ENCODE data around the gene ARPC5L.
"Not testable (repeated sequence)": the region's sequence is repeated elsewhere in the genome, so short reads cannot be mapped to it uniquely, and the experiment has no call there.

Gene ARPC5L

DNA sequence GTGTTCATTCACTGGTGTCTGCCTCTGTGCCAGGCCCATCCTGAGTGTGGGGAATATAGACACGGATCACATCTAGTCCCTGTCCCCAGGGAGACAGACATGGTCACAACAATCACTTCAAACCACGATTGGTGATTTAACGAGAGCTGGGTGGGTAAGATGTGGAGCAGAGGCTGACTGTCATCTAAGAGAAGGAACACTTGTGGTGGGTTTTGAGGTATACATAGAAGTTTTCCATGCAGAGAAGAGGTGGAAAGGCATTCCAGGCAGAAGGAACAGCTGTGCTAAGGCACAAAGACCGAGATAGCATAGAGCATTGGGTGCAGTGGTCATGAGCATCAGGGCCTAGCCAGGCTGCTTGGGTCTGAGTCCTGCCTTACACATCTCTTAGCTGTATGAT lies 31.3 kb upstream of the ARPC5L start:
- H3K9me3 ChIP-seq (replicated peaks; ENCODE audit: low read length), result no peaks in the 10 kb centered on the region
- H3K4me1 ChIP-seq (ENCODE audit: control insufficient read depth, insufficient read depth, low read length), result peaks cover 32% of the 10 kb centered on the region
- no peak overlapping the region for H3K9ac ChIP-seq (ENCODE audit: low read depth, low read length)
- H3K27me3 ChIP-seq (ENCODE audit: control insufficient read depth, insufficient read depth, low read length), result no peaks in the 10 kb centered on the region
- no peak overlapping the region for H3K4me2 ChIP-seq (ENCODE audit: low read length)
- H3K36me3 ChIP-seq (ENCODE audit: insufficient read depth, low read length), result no peaks in the 10 kb centered on the region
- no peak overlapping the region for H3K4me3 ChIP-seq (ENCODE audit: low read length)

- no peaks in the 10 kb centered on the region for H3K36me3 ChIP-seq (ENCODE audit: insufficient read depth, low read length)
- peaks cover 32% of the 10 kb centered on the region for H3K4me1 ChIP-seq (ENCODE audit: control insufficient read depth, insufficient read depth, low read length)
- peak overlapping the region; percentile 3 for H3K9ac ChIP-seq (ENCODE audit: low read depth, low read length)
- H3K4me2 ChIP-seq (ENCODE audit: low read length), result no peak overlapping the region
- H3K9me3 ChIP-seq (replicated peaks; ENCODE audit: low read length), result no peaks in the 10 kb centered on the region
- H3K27me3 ChIP-seq (ENCODE audit: control insufficient read depth, insufficient read depth, low read length), result no peaks in the 10 kb centered on the region
- H3K4me3 ChIP-seq (ENCODE audit: low read length), result no peak overlapping the region
Observed at GRCh38 chr9:124831642-124832364, 30.1 kb upstream of the ARPC5L start.

DNA sequence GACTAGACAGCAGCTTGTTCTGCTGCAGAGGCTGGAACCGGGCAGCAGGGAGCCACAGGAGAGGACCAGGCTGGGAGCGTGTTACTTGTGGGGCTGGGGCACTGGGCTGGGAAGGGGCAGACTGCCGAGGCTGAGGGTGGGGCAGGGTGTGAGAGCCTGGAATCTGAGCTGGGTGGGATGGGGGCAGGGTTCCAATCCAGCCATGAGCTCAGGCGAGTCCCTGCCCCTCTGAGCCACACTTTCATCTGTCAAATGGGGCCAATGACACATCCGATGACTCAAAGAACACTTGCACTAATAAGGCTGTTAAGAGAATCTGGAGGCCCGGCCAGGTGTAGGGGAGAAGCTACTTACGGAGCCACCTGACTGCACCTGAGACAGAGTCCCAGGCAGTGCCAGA lies 27.3 kb upstream of the ARPC5L start:
- H3K9ac ChIP-seq (ENCODE audit: low read depth, low read length), result no peak overlapping the region
- no peaks in the 10 kb centered on the region for H3K36me3 ChIP-seq (ENCODE audit: insufficient read depth, low read length)
- H3K4me2 ChIP-seq (ENCODE audit: low read length), result no peak overlapping the region
- no peaks in the 10 kb centered on the region for H3K27me3 ChIP-seq (ENCODE audit: control insufficient read depth, insufficient read depth, low read length)
- H3K9me3 ChIP-seq (replicated peaks; ENCODE audit: low read length), result no peaks in the 10 kb centered on the region
- H3K4me3 ChIP-seq (ENCODE audit: low read length), result no peak overlapping the region
- H3K4me1 ChIP-seq (ENCODE audit: control insufficient read depth, insufficient read depth, low read length), result peaks cover 32% of the 10 kb centered on the region

DNA sequence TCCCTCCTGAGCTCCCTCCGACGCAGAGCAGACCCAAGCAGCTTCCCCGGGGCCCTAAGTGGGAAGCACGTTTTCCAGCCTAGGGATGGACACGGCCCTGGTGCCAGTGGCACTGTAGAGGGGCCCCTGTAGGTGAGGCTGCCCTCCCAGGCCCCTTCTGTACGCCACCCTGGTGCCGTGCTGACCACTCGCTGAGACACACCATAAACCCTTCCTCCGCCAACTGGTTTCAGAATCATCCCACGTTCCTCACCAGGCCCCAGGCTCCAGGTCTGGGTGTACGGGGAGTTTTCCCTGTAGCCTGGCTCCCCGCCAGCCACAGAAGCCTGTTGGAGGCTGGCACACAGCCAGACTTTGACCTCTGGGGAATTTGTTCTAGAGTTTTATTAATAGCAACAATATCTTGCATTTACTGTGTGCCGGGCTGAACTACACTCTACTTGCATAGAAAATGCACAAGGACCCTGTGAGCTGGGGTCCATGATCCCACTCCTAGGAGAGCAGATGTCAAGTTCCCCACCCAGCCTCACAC lies 26.8 kb upstream of the ARPC5L start:
- H3K27me3 ChIP-seq (ENCODE audit: control insufficient read depth, insufficient read depth, low read length), result no peaks in the 10 kb centered on the region
- no peaks in the 10 kb centered on the region for H3K9me3 ChIP-seq (replicated peaks; ENCODE audit: low read length)
- peaks cover 36% of the 10 kb centered on the region for H3K4me1 ChIP-seq (ENCODE audit: control insufficient read depth, insufficient read depth, low read length)
- H3K36me3 ChIP-seq (ENCODE audit: insufficient read depth, low read length), result no peaks in the 10 kb centered on the region
- peak overlapping the region; percentile 14 for H3K4me2 ChIP-seq (ENCODE audit: low read length)
- H3K4me3 ChIP-seq (ENCODE audit: low read length), result no peak overlapping the region
- H3K9ac ChIP-seq (ENCODE audit: low read depth, low read length), result no peak overlapping the region

DNA sequence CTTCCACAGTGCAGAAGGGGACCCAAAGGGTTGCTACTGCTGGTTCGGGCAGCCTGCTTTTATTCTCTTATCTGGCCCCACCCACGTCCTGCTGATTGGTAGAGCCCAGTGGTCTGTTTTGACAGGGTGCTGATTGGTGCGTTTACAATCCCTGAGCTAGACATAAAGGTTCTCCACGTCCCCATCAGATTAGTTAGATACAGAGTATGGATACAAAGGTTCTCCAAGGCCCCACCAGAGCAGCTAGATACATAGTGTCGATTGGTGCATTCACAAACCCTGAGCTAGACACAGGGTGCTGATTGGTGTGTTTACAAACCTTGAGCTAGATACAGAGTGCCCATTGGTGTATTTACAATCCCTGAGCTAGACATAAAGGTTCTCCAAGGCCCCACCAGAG lies 23.8 kb upstream of the ARPC5L start:
- H3K36me3 ChIP-seq (ENCODE audit: insufficient read depth, low read length); H3K27me3 ChIP-seq (ENCODE audit: control insufficient read depth, insufficient read depth, low read length): not testable (repeated sequence)
- peaks cover 29% of the 10 kb centered on the region for H3K4me1 ChIP-seq (ENCODE audit: control insufficient read depth, insufficient read depth, low read length)

GRCh38 chr9:124838567-124839275 lies 23.2 kb upstream of the ARPC5L start:
- peaks cover 35% of the 10 kb centered on the region for H3K4me1 ChIP-seq (ENCODE audit: control insufficient read depth, insufficient read depth, low read length)
- H3K36me3 ChIP-seq (ENCODE audit: insufficient read depth, low read length); H3K27me3 ChIP-seq (ENCODE audit: control insufficient read depth, insufficient read depth, low read length); H3K9me3 ChIP-seq (replicated peaks; ENCODE audit: low read length); H3K9ac ChIP-seq (ENCODE audit: low read depth, low read length); H3K4me3 ChIP-seq (ENCODE audit: low read length); H3K4me2 ChIP-seq (ENCODE audit: low read length): not testable (repeated sequence)

More for the DNA sequence above, 23.8 kb upstream of the ARPC5L start:
- not testable (repeated sequence) for H3K9me3 ChIP-seq (replicated peaks; ENCODE audit: low read length); H3K4me3 ChIP-seq (ENCODE audit: low read length); H3K4me2 ChIP-seq (ENCODE audit: low read length); H3K9ac ChIP-seq (ENCODE audit: low read depth, low read length)

- H3K4me3 ChIP-seq (ENCODE audit: low read length), result no peak overlapping the region
- no peaks in the 10 kb centered on the region for H3K36me3 ChIP-seq (ENCODE audit: insufficient read depth, low read length)
Observed at GRCh38 chr9:124839612-124840299, 22.2 kb upstream of the ARPC5L start.

DNA sequence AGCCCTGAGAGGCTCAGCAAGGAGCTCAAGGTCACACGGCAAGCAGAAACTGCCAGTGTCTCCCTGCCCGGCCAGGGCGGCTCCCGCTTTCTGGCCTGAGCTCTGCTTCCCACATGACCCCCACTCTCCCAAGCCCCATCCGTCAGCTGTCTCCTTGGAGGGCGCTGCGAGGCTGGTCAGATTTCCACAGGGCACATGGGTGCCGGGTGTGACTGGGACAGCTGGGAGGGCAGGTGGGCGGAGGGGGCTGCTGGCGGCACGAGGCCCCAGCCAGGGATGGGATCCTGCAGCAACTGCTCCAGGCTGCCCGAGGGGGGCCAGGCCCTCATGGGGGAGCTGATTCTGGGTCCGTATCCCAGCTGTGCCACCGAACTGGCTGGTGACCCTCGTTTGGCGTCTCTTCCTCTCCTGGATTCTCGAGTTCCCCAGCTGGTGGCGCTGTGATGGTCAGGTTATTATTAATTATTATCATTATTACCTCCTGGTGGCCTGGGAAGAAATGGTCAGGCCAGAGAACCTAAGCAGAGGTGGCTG lies 21.6 kb upstream of the ARPC5L start:
- peak overlapping the region; percentile 16 for H3K4me2 ChIP-seq (ENCODE audit: low read length)
- peak overlapping the region; percentile 20 for H3K9ac ChIP-seq (ENCODE audit: low read depth, low read length)

More at GRCh38 chr9:124839612-124840299, 22.2 kb upstream of the ARPC5L start:
- Histone ChIP-seq H3K4me2 (ENCODE audit: low read length) (no peak overlapping the region), H3K4me1 (ENCODE audit: control insufficient read depth, insufficient read depth, low read length) (peaks cover 35% of the 10 kb centered on the region), H3K27me3 (ENCODE audit: control insufficient read depth, insufficient read depth, low read length) (no peaks in the 10 kb centered on the region), H3K9me3 (replicated peaks; ENCODE audit: low read length) (no peaks in the 10 kb centered on the region), H3K9ac (ENCODE audit: low read depth, low read length) (peak overlapping the region; percentile 20)

GRCh38 chr9:124841075-124841821 lies 20.7 kb upstream of the ARPC5L start:
- Histone ChIP-seq H3K9ac (ENCODE audit: low read depth, low read length) (no peak overlapping the region), H3K27me3 (ENCODE audit: control insufficient read depth, insufficient read depth, low read length) (no peaks in the 10 kb centered on the region), H3K4me3 (ENCODE audit: low read length) (no peak overlapping the region), H3K36me3 (ENCODE audit: insufficient read depth, low read length) (no peaks in the 10 kb centered on the region), H3K4me1 (ENCODE audit: control insufficient read depth, insufficient read depth, low read length) (peaks cover 27% of the 10 kb centered on the region), H3K4me2 (ENCODE audit: low read length) (no peak overlapping the region), H3K9me3 (replicated peaks; ENCODE audit: low read length) (no peaks in the 10 kb centered on the region)

More for the DNA sequence above, 21.6 kb upstream of the ARPC5L start:
- Histone ChIP-seq H3K27me3 (ENCODE audit: control insufficient read depth, insufficient read depth, low read length) (no peaks in the 10 kb centered on the region), H3K9me3 (replicated peaks; ENCODE audit: low read length) (no peaks in the 10 kb centered on the region), H3K4me3 (ENCODE audit: low read length) (no peak overlapping the region), H3K36me3 (ENCODE audit: insufficient read depth, low read length) (no peaks in the 10 kb centered on the region), H3K4me1 (ENCODE audit: control insufficient read depth, insufficient read depth, low read length) (peaks cover 29% of the 10 kb centered on the region)

GRCh38 chr9:124843456-124844034 lies 18.4 kb upstream of the ARPC5L start:
- Histone ChIP-seq H3K4me3 (ENCODE audit: low read length) (no peak overlapping the region), H3K4me1 (ENCODE audit: control insufficient read depth, insufficient read depth, low read length) (peaks cover 27% of the 10 kb centered on the region), H3K36me3 (ENCODE audit: insufficient read depth, low read length) (no peaks in the 10 kb centered on the region), H3K9me3 (replicated peaks; ENCODE audit: low read length) (no peaks in the 10 kb centered on the region), H3K9ac (ENCODE audit: low read depth, low read length) (no peak overlapping the region), H3K27me3 (ENCODE audit: control insufficient read depth, insufficient read depth, low read length) (no peaks in the 10 kb centered on the region), H3K4me2 (ENCODE audit: low read length) (peak overlapping the region; percentile 4)

Data from skeletal muscle satellite cell (primary cell).